Central memory CD8-positive, alpha-beta T cell (primary cell): ENCODE measurements around the gene EPHA3.

Experiments used
- ATAC-seq: fragments of 150-1000 bp; cut with Tn5 transposase; replicated peaks from 2 replicates; pipeline ENCODE4 v1.10.0; 2022; ENCODE audit warnings: mild to moderate bottlenecking, moderate FRiP score, moderate number of reproducible peaks; ENCODE audit not compliant: poor library complexity, severe bottlenecking; ENCODE audit errors: extremely low read depth
- DNase-seq, 2 donors: peaks; one replicate each; pipeline ENCODE4 v3.0.0; 2021; ENCODE audit warnings: low spot score in 2 of 2
- H3K27ac Mint-ChIP-seq: one replicate; pipeline ENCODE4 v1.8.0; 2022; ENCODE audit warnings: low read depth, mild to moderate bottlenecking, moderate library complexity, mixed read lengths
- H3K27me3 Mint-ChIP-seq: one replicate; pipeline ENCODE4 v1.8.0; 2022; ENCODE audit warnings: mixed read lengths
- H3K36me3 Mint-ChIP-seq: one replicate; pipeline ENCODE4 v1.8.0; 2022; ENCODE audit warnings: mild to moderate bottlenecking, moderate library complexity, mixed read lengths; ENCODE audit not compliant: insufficient read depth
- H3K4me1 Mint-ChIP-seq: one replicate; pipeline ENCODE4 v1.8.0; 2022; ENCODE audit warnings: mixed read lengths
- H3K4me3 Mint-ChIP-seq: one replicate; pipeline ENCODE4 v1.8.0; 2022; ENCODE audit warnings: mild to moderate bottlenecking, moderate library complexity, mixed read lengths
- H3K9me3 Mint-ChIP-seq: one replicate; pipeline ENCODE4 v1.8.0; 2022; ENCODE audit warnings: mixed read lengths

The EPHA3 gene

DNA sequence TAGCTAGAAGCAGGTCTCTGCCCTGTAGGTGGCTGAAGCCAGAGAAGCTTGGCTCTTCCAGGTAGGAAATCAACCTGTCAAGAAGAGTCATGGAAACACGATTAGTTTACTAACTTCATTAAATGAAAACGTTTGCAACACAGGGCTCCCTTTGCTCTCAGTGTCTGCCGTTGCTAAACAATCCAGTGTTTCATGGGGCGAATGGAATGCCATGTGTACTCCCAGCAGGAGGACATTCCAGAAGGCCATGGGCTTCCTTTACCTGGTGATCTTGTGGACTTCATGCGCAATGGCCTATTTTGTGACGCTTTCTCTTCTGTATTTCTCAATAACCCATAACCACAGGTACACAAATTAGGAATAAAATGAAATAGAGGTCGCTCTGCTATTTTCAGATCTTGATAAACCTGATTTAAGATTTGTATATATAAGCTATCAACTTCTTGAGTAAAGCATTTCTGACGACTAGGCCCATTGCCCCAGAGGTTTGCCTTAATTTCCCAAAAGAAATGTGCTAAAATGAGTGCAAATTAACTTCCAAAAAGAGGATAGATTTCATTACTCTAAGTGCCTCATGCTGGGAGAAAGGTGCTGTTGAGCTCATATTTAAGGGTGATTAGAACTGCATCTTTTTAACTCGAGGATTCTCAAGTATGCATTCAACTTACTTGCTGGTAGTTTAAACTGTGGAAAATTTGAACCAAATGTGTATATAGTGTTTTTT lies 171.0 kb downstream of the EPHA3 start:
- DNase-seq (no peak), ATAC-seq (no peak)
- Mint-ChIP-seq H3K9me3 (peaks cover 6% of the 10 kb centered on the region), H3K27ac (no peak overlapping the region), H3K4me3 (no peak overlapping the region), H3K4me1 (no peaks in the 10 kb centered on the region), H3K36me3 (no peaks in the 10 kb centered on the region), H3K27me3 (no peaks in the 10 kb centered on the region)

DNA sequence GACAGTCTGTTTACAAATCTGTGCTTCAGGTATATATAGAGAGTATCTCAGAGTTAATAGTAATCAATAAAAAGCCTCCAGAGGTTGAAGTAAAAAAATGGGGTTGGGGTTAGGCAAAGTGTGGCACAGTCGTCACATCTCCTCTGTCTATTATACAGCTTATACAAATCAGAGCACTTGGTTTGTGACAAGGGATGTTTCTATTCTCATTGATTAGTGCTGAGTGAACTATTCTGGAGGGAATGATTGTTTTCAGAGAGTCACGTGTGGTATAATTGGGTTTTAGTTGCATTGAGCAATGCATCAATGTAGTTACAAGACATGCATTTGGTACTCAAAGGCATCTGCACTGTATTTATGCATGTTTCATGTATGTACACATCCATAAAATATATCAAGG lies 172.9 kb downstream of the EPHA3 start:
- H3K9me3 Mint-ChIP-seq, result peaks cover 17% of the 10 kb centered on the region
- no peak for ATAC-seq
- H3K4me3 Mint-ChIP-seq, result no peak overlapping the region
- H3K27me3 Mint-ChIP-seq, result no peaks in the 10 kb centered on the region
- DNase-seq, result no peak
- no peak overlapping the region for H3K27ac Mint-ChIP-seq
- no peaks in the 10 kb centered on the region for H3K4me1 Mint-ChIP-seq
- H3K36me3 Mint-ChIP-seq, result no peaks in the 10 kb centered on the region

DNA sequence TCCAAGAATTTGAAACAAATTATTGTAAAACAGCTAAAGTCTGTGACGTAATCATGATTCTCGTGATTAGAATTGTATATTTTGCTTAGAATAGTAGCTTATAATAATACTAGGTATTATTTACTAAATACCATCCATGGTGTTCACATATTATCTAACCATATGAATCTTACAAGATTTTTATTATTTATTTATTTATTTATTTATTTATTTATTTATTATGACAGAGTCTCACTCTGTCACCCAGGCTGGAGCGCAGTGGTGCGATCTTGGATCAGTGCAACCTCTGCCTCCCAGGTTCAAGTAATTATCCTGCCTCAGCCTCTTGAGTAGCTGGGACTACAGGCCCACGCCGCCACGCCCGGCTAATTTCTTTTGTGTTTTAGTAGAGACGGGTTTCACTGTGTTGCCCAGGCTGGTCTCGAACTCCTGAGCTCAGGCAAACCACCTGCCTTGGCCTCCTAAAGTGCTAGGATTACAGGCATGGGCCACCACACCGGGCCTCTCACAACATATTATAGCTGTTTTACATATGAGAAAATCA lies 173.5 kb downstream of the EPHA3 start:
- Mint-ChIP-seq H3K36me3 (no peaks in the 10 kb centered on the region), H3K4me1 (no peaks in the 10 kb centered on the region), H3K27me3 (no peaks in the 10 kb centered on the region), H3K4me3 (no peak overlapping the region), H3K27ac (no peak overlapping the region), H3K9me3 (peaks cover 20% of the 10 kb centered on the region)
- ATAC-seq, result no peak
- DNase-seq, result no peak

- DNase-seq, result no peak
- Mint-ChIP-seq H3K36me3 (no peaks in the 10 kb centered on the region), H3K4me3 (no peak overlapping the region), H3K27ac (no peak overlapping the region), H3K27me3 (no peaks in the 10 kb centered on the region), H3K9me3 (peaks cover 40% of the 10 kb centered on the region), H3K4me1 (no peaks in the 10 kb centered on the region)
- no peak for ATAC-seq
Measured at GRCh38 chr3:89287902-89288508, 180.6 kb downstream of the EPHA3 start.

GRCh38 chr3:89289574-89290190 lies 182.3 kb downstream of the EPHA3 start:
- Mint-ChIP-seq H3K4me1 (no peaks in the 10 kb centered on the region), H3K4me3 (no peak overlapping the region), H3K9me3 (peaks cover 39% of the 10 kb centered on the region), H3K27ac (no peak overlapping the region), H3K36me3 (no peaks in the 10 kb centered on the region), H3K27me3 (no peaks in the 10 kb centered on the region)
- DNase-seq (no peak), ATAC-seq (no peak)

DNA sequence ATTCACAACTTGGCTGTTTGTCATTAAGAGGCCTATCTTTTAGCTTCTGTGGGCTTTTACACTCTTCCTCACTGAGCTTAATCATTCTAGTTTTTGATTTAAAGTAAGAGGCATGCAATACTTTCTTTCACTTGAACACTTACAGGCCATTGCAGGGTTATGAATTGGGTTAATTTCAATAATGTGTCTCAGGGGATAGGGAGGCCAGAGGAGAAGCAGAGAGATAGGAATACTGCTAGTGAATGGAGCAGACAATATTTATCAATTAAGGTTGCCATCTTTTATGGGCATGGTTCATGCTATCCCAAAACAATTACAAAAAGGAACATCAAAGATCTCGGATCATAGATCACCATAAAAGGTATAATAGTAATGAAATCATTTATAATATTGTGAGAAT lies 189.8 kb downstream of the EPHA3 start:
- no peak for ATAC-seq
- Mint-ChIP-seq H3K27ac (no peak overlapping the region), H3K4me1 (no peaks in the 10 kb centered on the region), H3K9me3 (peaks cover 22% of the 10 kb centered on the region), H3K4me3 (no peak overlapping the region), H3K36me3 (no peaks in the 10 kb centered on the region), H3K27me3 (no peaks in the 10 kb centered on the region)
- DNase-seq, result no peak

DNA sequence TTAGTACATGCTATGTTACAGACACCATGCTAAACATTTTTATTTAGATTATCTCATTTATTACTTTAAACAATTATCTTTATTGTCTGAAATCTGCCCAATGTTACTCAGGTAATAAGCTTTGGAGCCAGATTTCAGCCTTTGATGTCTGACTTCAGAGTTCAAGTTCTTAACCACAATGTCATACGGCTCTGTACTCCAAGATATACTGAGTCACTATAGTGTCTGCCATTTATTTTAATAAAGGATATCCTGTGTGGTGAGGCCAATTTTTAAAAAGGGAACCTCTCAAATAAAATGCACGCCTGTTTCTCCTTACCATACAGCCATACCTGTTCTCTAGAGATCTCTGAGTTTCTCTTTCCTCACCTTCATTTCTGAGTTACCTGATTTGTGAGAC lies 193.1 kb downstream of the EPHA3 start:
- Mint-ChIP-seq H3K4me3 (no peak overlapping the region), H3K36me3 (no peaks in the 10 kb centered on the region), H3K4me1 (no peaks in the 10 kb centered on the region), H3K27me3 (no peaks in the 10 kb centered on the region), H3K9me3 (peaks cover 16% of the 10 kb centered on the region), H3K27ac (no peak overlapping the region)
- ATAC-seq (no peak), DNase-seq (no peak)

- H3K27me3 Mint-ChIP-seq, result no peaks in the 10 kb centered on the region
- H3K4me3 Mint-ChIP-seq, result no peak overlapping the region
- H3K36me3 Mint-ChIP-seq, result no peaks in the 10 kb centered on the region
- no peaks in the 10 kb centered on the region for H3K4me1 Mint-ChIP-seq
- DNase-seq (no peak), ATAC-seq (no peak)
- no peak overlapping the region for H3K27ac Mint-ChIP-seq
- H3K9me3 Mint-ChIP-seq, result peaks cover 16% of the 10 kb centered on the region
Measured at GRCh38 chr3:89300981-89301380, 193.6 kb downstream of the EPHA3 start.

DNA sequence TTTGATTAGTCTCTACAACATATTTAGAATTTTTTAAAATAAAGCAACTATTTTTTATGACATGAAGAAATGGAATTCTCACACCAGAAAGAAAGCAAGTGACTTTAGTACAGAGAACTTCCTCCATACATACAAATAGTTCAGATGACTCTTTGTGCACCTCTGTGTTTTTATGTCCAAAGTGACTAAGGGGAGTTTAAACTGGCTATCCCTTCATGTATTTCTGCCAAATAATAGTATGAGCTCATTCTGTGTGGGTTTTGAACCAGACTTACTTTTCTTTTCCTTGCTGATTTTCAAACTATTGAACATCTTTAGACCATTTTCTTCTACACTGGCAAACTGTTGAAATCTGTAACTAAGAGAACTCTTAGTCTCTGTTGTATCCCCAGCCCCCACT lies 196.3 kb downstream of the EPHA3 start:
- no peaks in the 10 kb centered on the region for H3K27me3 Mint-ChIP-seq
- no peak overlapping the region for H3K27ac Mint-ChIP-seq
- H3K4me3 Mint-ChIP-seq, result no peak overlapping the region
- DNase-seq (no peak), ATAC-seq (no peak)
- H3K9me3 Mint-ChIP-seq, result peaks cover 11% of the 10 kb centered on the region
- no peaks in the 10 kb centered on the region for H3K4me1 Mint-ChIP-seq
- no peaks in the 10 kb centered on the region for H3K36me3 Mint-ChIP-seq

DNA sequence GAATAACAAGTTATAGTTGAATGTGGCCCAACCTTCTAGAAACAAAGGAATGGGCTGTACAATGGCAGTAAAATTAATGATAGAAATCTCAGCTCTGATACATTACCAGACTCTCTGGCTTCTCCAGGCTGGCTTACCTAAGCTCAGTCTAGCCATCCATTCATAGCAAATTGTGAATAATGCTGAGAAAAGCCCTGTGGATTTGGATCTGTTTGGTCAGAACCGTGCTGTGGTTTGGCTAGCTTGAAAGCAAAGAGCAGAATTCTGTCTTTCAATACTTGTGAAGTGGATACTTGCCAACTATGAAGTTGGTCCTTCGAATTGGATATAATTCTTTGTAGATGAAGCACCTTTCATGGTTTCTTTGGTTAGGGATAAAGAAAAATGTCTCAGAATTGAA lies 199.1 kb downstream of the EPHA3 start:
- Mint-ChIP-seq H3K27ac (no peak overlapping the region), H3K4me3 (no peak overlapping the region), H3K27me3 (no peaks in the 10 kb centered on the region), H3K9me3 (peaks cover 15% of the 10 kb centered on the region), H3K36me3 (no peaks in the 10 kb centered on the region), H3K4me1 (no peaks in the 10 kb centered on the region)
- DNase-seq (no peak), ATAC-seq (no peak)

GRCh38 chr3:89311581-89311980 lies 204.2 kb downstream of the EPHA3 start:
- Mint-ChIP-seq H3K9me3 (peaks cover 6% of the 10 kb centered on the region), H3K27me3 (no peaks in the 10 kb centered on the region), H3K4me1 (no peaks in the 10 kb centered on the region), H3K36me3 (peaks cover 2% of the 10 kb centered on the region), H3K4me3 (no peak overlapping the region), H3K27ac (no peak overlapping the region)
- DNase-seq (no peak), ATAC-seq (no peak)

DNA sequence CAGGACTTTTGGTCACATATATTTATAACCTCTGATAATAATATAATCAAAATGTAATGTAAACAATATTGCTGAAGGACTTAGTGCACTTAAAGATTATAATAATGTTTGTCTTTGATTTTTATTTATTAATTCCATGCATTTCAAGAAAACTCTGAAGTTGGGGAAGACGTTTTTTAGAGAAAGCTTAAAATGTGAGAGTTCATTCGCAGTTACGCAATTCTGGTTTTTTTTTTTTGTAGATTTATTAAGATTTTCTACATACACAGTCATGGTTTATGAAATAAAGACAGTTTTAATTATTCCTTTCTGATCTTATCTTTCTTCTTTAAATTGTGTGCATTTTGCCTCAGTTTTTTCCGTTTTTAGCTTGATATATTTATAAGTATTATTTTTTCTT lies 204.7 kb downstream of the EPHA3 start:
- peaks cover 2% of the 10 kb centered on the region for H3K36me3 Mint-ChIP-seq
- peaks cover 6% of the 10 kb centered on the region for H3K9me3 Mint-ChIP-seq
- no peak overlapping the region for H3K27ac Mint-ChIP-seq
- DNase-seq (no peak), ATAC-seq (no peak)
- no peaks in the 10 kb centered on the region for H3K4me1 Mint-ChIP-seq
- no peak overlapping the region for H3K4me3 Mint-ChIP-seq
- H3K27me3 Mint-ChIP-seq, result no peaks in the 10 kb centered on the region
